ENCODE data around the gene BARX1. TPM values are rescaled to one million over a fixed set of nuclear protein-coding genes. Genes with fewer than 3 reads are reported as not detected.

The BARX1 gene
- total RNA-seq, 3 donors from 2014 or later: not detected

DNA sequence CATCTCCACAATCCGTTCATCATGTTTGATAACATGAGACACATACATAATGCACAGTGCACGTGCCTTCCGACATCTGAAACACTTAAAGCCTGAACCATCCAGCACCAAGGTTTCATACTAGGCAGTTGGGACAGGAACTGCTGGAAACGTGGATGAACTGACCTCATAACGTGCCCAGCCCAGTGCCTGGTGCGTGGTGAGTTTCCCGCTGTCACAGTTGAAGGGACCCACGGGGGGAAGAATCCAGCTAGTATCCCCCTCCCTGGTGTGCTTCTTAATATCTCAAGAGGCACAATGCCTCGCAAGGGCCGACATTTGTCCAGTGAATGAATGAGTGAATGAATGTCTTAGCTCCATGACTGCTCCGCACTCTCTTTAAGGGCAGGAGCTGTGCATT lies 23.2 kb downstream of the BARX1 start:
- no peak for DNase-seq
- H3K27me3 Mint-ChIP-seq (ENCODE audit: low read depth): peaks cover 32% of the 10 kb centered on the region
- H3K36me3 Mint-ChIP-seq (ENCODE audit: insufficient read depth): no peaks in the 10 kb centered on the region
- ATAC-seq: no peak
- peaks cover 5% of the 10 kb centered on the region for H3K9me3 Mint-ChIP-seq
- H3K4me3 Mint-ChIP-seq: no peak overlapping the region
- no peaks in the 10 kb centered on the region for H3K4me1 Mint-ChIP-seq (ENCODE audit: low read depth)

DNA sequence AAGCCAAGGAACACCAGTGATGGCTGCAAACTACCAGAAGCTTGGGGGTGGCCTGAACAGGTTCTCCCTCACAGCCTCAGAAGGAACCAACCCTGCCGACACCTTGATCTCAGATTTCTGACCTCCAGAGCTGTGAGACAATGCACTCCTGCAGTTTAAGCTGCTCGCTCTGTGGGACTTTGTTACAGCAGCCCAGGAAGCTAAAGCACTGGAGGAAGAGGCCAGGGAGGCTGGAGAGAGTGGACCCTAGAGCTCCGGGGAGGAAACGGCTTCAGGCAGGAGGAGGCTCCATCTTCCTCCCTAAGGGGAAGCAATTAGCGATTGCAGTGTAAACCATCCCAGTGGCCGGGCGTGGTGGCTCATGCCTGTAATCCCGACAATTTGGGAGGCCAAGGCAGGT lies 25.1 kb downstream of the BARX1 start:
- Mint-ChIP-seq H3K27me3 (ENCODE audit: low read depth) (peaks cover 32% of the 10 kb centered on the region), H3K36me3 (ENCODE audit: insufficient read depth) (no peaks in the 10 kb centered on the region), H3K4me1 (ENCODE audit: low read depth) (no peaks in the 10 kb centered on the region), H3K4me3 (no peak overlapping the region), H3K9me3 (peaks cover 6% of the 10 kb centered on the region)
- no peak for DNase-seq
- no peak for ATAC-seq

DNA sequence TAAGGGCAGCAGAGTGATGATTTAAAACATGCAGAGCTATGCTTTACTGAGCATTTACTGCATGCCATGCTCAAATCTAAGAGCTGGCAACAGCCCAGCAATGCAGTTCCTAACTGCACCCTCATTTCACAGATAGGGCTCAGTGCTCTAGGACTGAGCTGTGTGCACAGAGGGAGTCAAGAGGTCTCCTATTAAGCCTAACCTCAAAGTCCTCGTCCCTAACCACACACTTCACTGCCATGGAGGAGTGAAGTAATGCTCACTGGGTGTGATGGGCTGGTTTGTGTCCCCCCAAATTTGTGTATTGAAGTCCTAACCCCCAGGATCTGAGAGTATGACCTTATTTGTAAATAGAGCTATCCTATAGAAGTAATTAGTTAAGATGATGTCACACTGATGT lies 25.9 kb downstream of the BARX1 start:
- Mint-ChIP-seq H3K27me3 (ENCODE audit: low read depth) (peaks cover 29% of the 10 kb centered on the region), H3K4me1 (ENCODE audit: low read depth) (no peaks in the 10 kb centered on the region), H3K9me3 (peaks cover 6% of the 10 kb centered on the region), H3K4me3 (no peak overlapping the region), H3K36me3 (ENCODE audit: insufficient read depth) (no peaks in the 10 kb centered on the region)
- ATAC-seq: no peak
- DNase-seq: no peak

DNA sequence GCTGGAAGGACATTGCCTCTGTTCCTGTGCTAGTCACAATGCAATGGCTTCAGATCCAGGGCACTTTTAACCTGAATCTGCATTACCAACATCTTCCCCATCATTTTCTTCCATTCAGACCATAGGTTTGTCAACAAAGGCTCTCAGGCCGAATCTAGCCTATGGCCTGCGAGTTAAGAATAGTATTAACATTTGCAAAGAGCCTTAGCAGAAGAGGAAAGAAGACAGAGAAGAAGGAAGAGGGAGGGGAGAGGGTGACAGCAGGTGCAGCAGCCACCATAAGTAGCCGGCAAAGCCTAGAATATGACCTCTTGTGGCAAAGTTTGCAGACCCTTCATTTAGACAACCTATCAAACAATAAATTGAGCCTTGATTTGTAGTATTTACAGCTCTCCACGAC lies 32.6 kb downstream of the BARX1 start:
- DNase-seq (no peak), ATAC-seq (no peak)
- Mint-ChIP-seq H3K27me3 (ENCODE audit: low read depth) (peaks cover 9% of the 10 kb centered on the region), H3K4me3 (no peak overlapping the region), H3K9me3 (peaks cover 6% of the 10 kb centered on the region), H3K36me3 (ENCODE audit: insufficient read depth) (no peaks in the 10 kb centered on the region), H3K4me1 (ENCODE audit: low read depth) (no peaks in the 10 kb centered on the region)

DNA sequence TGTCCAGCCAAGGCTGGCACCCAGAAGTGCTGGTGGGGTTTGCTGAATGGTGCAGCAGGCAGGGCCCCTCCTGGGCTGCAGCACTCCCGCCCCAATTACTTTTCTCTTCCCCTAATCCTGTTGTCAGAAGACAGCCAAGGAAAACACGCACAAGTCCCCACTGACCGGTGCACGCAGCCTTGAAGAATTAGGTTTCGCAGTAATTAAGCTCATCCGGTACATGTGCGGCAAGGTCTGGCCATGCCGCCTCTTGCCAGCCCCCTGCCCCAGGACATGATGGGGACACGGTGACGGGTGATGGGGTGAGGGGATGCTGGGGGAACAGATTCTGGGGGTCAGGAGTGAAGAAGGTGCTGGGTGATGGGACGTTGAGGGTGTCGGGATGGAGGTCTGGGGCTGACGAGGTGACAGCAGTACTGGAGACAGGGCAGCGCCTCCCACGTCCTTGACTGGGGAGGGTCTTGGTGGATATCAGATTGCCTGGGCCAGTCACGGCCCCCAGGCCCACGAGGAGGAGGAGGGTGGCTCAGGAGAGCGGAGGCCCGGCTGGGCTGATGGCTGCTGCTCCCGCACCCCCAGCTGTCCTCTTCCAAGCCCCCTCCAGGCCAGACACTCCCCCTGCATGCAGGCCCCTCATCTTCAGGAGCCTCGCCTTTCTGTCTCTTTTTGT lies 34.9 kb downstream of the BARX1 start:
- Mint-ChIP-seq H3K27me3 (ENCODE audit: low read depth) (peaks cover 4% of the 10 kb centered on the region), H3K4me3 (no peak overlapping the region), H3K4me1 (ENCODE audit: low read depth) (no peaks in the 10 kb centered on the region), H3K36me3 (ENCODE audit: insufficient read depth) (no peaks in the 10 kb centered on the region), H3K9me3 (no peaks in the 10 kb centered on the region)
- ATAC-seq: no peak
- no peak for DNase-seq

DNA sequence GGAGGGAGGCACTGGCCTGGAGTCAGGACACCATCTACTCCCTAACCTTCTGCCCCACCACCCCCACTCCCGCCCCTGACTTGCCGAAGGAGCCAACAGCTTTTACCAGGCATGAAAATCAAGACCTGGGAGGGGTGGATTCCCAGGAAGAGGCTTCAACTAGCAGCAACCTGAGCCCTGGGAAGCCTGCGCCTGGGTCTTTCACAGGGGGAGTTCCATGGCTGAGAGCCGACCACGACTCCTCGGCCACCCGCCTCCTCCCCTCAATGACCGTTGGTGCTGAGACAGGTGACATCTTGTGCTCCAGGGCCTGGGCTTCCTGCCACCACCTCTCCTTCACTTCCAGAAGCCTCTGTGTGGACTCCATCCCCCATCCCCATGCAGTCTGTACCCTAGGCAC lies 37.1 kb downstream of the BARX1 start:
- DNase-seq (no peak), ATAC-seq (no peak)
- no peaks in the 10 kb centered on the region for H3K9me3 Mint-ChIP-seq
- H3K36me3 Mint-ChIP-seq (ENCODE audit: insufficient read depth): no peaks in the 10 kb centered on the region
- H3K4me1 Mint-ChIP-seq (ENCODE audit: low read depth): no peaks in the 10 kb centered on the region
- peaks cover 4% of the 10 kb centered on the region for H3K27me3 Mint-ChIP-seq (ENCODE audit: low read depth)
- no peak overlapping the region for H3K4me3 Mint-ChIP-seq

DNA sequence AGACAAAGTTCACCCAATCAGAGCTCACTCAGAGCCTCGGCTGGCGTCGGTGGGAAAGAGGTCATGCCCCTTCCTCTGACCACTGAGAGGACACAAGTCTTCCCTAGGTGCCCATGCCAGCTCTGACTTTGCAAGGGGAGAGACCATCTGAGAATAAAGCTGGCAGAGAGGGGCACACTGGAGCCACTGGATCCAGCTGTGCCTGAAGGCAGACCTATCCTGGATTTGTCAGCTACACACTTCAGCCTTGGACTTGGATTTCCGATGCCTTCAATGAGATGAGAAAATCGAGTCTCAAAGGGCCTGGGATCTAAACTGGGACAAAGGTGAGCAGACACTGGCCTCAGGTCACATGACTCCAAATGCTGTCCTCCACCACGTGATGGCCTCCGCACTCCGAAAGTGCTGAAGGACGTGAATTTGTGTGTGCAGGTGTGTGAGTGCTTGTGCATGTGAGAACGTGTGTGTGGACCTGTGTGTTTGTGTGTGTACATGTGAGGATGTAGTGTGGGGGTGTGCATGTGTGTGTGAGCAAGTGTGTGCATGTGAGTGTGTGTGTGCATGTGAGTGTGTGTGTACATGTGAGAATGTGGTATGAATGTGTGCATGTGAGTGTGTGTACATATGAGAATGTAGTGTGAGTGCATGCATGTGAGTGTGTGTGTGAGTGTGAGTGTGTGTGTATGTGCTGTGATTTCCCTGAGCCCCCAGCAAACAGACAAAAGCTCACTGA lies 37.9 kb downstream of the BARX1 start:
- no peaks in the 10 kb centered on the region for H3K4me1 Mint-ChIP-seq (ENCODE audit: low read depth)
- H3K4me3 Mint-ChIP-seq: no peak overlapping the region
- H3K36me3 Mint-ChIP-seq (ENCODE audit: insufficient read depth): no peaks in the 10 kb centered on the region
- H3K27me3 Mint-ChIP-seq (ENCODE audit: low read depth): peaks cover 4% of the 10 kb centered on the region
- no peaks in the 10 kb centered on the region for H3K9me3 Mint-ChIP-seq
- no peak for DNase-seq
- no peak for ATAC-seq

DNA sequence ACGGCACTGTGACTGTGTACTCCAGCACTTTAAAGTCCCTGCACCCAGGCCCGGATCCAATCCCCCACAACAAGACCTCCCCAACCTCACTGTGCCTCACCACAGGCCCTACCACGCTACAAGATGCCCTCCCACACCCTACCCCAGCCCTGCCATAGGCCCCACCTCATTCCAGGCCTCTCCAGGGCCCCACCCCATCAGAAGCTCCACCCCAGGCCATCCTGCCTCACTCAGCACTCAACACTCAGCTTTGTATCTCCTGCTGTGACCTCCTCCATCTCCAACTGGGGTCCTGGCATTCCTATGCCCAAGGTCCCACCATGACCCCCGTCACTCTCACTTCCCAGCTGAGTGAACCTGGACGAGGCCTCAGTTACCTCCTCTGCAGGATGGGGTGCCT lies 38.8 kb downstream of the BARX1 start:
- ATAC-seq: no peak
- no peaks in the 10 kb centered on the region for H3K36me3 Mint-ChIP-seq (ENCODE audit: insufficient read depth)
- H3K9me3 Mint-ChIP-seq: no peaks in the 10 kb centered on the region
- no peak for DNase-seq
- H3K27me3 Mint-ChIP-seq (ENCODE audit: low read depth): no peaks in the 10 kb centered on the region
- no peak overlapping the region for H3K4me3 Mint-ChIP-seq
- no peaks in the 10 kb centered on the region for H3K4me1 Mint-ChIP-seq (ENCODE audit: low read depth)

DNA sequence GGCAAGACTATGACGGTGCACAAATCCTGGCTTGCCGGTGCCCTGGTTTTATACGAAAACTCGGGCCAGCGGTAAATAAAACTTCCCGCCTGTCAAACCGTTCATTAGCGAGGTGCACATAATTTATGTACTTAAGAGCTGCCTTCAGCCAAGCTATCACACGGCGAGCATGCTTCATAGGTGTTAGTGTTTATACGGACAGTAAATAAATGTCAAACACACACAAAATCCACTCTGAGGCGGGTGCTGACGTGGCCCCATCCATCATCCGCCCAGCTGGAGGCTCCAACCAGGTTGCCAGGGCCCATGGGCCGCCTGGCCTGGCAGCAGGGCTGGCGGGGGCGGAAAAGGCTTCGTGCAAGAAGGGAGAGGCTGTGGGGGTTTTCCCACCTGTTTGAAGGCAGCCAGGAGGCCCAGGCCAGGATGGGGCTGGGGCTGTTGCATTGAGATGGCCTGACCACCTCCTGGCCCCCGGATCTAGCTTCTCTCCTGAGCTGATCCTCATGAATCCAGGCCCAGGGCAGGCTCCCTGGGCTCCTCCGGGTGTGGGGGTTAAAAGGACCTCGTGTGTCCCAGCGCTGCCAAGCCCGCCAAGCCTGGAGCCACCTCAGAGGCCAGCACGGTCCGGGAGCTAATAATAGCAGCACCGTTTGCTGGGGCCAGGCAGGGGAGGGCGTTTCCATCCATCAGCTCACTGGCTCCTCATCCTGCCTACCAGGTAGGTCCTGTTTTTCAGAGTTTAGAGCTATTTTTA lies 43.2 kb downstream of the BARX1 start:
- ATAC-seq: no peak
- Mint-ChIP-seq H3K27me3 (ENCODE audit: low read depth) (peaks cover 6% of the 10 kb centered on the region), H3K36me3 (ENCODE audit: insufficient read depth) (no peaks in the 10 kb centered on the region), H3K4me1 (ENCODE audit: low read depth) (peaks cover 6% of the 10 kb centered on the region), H3K4me3 (no peak overlapping the region), H3K9me3 (no peaks in the 10 kb centered on the region)
- no peak for DNase-seq

DNA sequence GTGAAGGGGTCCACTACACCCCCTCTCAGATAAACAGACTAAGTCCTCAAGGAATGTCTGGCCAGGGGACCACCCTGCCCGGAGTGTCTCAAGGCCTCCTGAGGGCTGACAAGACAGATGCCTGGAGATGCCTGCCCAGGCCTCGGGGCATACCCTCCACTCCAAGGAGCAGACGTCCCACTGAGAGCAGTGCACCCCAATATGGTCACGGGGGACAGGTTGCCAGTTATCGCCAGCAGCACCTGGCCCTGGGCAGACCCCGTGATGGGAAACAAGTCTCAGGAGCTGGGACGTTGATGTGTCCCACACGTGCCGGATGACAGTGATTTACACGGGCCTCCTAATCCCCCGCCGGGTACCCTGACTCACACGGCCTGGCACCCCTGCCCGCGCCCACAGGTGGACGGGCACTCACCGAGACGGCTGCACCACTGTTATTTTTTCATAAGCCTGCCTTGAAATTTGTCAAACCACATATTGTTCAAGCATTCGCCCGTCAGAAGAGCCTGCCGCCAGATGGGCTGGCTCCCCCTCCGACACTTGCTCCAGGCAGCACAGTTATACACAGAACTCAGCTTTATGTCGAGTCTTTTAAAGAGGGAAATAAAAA lies 43.9 kb downstream of the BARX1 start:
- Mint-ChIP-seq H3K4me3 (no peak overlapping the region), H3K9me3 (no peaks in the 10 kb centered on the region), H3K27me3 (ENCODE audit: low read depth) (peaks cover 8% of the 10 kb centered on the region), H3K4me1 (ENCODE audit: low read depth) (peaks cover 6% of the 10 kb centered on the region), H3K36me3 (ENCODE audit: insufficient read depth) (no peaks in the 10 kb centered on the region)
- DNase-seq (no peak), ATAC-seq (no peak)

DNA sequence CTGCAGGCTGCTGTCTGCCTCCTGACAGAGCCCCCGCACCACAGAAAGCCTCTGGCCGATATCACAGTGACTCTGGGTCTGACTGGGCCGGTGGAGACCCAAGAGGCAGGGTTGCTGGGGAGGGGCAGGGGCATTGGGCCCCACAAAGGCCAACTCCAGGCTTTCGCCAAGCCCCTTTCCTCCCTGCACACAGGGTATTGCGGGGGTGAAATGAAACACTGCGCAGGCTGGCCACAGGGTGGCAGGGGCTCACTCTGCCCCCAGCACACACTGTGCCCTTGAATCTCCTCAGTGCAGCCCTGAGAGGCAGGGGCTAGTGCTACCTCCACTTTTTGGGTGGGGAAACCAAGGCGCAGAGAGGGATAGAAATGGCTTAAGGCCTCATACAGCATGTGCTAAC lies 44.6 kb downstream of the BARX1 start:
- H3K4me3 Mint-ChIP-seq: no peak overlapping the region
- H3K36me3 Mint-ChIP-seq (ENCODE audit: insufficient read depth): no peaks in the 10 kb centered on the region
- no peaks in the 10 kb centered on the region for H3K9me3 Mint-ChIP-seq
- no peak for DNase-seq
- no peak for ATAC-seq
- H3K27me3 Mint-ChIP-seq (ENCODE audit: low read depth): peaks cover 9% of the 10 kb centered on the region
- H3K4me1 Mint-ChIP-seq (ENCODE audit: low read depth): peaks cover 6% of the 10 kb centered on the region

DNA sequence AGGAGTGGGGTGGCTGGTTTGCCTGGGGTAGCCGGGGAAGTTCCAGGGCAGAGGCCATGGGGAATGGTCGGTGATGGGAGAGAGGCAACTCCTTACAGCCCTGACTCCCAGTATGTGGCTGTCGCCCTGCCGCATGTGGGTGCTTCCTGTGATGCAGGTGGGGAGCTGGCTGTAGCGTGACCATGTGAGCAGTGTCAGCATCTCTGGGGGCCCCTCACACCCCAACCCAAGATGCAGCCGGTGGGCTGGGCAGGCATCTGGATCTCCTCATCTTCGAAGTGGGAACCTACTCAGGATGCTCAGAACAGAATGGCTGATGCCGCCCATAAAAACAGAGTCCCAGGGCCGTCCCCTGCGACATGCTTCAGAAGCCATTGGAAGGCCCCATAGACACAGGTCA lies 45.0 kb downstream of the BARX1 start:
- ATAC-seq (no peak), DNase-seq (no peak)
- H3K9me3 Mint-ChIP-seq: no peaks in the 10 kb centered on the region
- H3K4me3 Mint-ChIP-seq: no peak overlapping the region
- peaks cover 6% of the 10 kb centered on the region for H3K4me1 Mint-ChIP-seq (ENCODE audit: low read depth)
- no peaks in the 10 kb centered on the region for H3K36me3 Mint-ChIP-seq (ENCODE audit: insufficient read depth)
- peaks cover 9% of the 10 kb centered on the region for H3K27me3 Mint-ChIP-seq (ENCODE audit: low read depth)

DNA sequence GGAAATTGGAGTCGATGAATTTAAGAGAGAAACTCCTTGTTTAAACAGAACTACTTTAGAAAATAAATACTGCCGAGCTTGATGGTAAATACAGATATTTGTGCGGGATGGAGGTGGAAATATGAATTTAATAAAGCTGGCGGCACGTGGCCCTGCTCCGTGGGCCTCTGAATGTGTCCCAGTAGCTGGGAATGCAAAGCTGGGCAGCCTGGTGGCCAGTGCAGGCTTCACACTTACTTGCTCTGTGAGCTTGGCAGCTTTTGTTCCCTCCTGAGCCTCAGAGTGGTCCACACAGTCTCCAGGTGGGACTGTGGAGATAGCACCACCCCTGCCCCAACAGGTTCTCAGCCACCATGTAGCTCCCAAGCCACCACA lies 45.9 kb downstream of the BARX1 start:
- Mint-ChIP-seq H3K9me3 (no peaks in the 10 kb centered on the region), H3K4me3 (no peak overlapping the region), H3K36me3 (ENCODE audit: insufficient read depth) (no peaks in the 10 kb centered on the region), H3K27me3 (ENCODE audit: low read depth) (peaks cover 9% of the 10 kb centered on the region), H3K4me1 (ENCODE audit: low read depth) (peaks cover 6% of the 10 kb centered on the region)
- ATAC-seq (no peak), DNase-seq (no peak)

DNA sequence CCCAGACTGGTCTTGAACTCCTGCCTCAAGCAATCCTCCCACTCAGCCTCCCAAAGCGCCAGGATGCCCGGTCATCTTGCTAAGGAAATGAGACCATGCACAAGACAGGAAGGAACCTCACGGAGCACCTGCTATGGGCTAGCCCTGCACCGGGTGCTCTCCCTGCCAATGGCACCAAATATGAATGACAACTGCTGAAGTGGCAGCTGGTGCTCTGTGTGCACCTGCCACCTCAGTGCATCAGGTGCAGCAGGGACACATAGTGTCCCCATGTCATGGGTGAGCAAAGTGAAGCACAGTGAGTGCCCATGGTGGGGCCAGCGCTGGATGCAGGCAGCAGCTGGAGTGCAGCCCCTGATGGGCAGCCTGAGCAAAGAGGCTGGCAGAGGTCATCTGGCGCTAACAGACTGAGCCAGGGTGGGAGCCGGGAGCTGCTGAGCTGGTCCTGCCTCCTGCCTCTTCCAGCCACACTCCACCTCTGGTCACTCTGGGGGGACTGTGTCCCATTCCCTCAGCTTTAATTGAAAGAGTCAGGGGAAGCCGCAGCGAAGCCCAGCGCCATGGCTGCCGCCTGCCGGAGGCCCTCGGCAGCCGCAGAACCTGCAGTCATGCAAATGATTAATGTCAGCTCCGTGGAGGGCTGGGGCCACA lies 46.4 kb downstream of the BARX1 start:
- H3K4me3 Mint-ChIP-seq: no peak overlapping the region
- H3K4me1 Mint-ChIP-seq (ENCODE audit: low read depth): peaks cover 6% of the 10 kb centered on the region
- no peaks in the 10 kb centered on the region for H3K36me3 Mint-ChIP-seq (ENCODE audit: insufficient read depth)
- no peaks in the 10 kb centered on the region for H3K9me3 Mint-ChIP-seq
- DNase-seq (no peak), ATAC-seq (no peak)
- peaks cover 9% of the 10 kb centered on the region for H3K27me3 Mint-ChIP-seq (ENCODE audit: low read depth)
